RPMI7951 (cell line): ENCODE results near the gene KIRREL3. TPM values are rescaled to one million over a fixed set of nuclear protein-coding genes. Genes with fewer than 3 reads are reported as not detected.

Experiments
- DNase-seq: peaks from one replicate; pipeline ENCODE4 v3.0.0-alpha.2; 2012; ENCODE audit warnings: low read depth
- total RNA-seq: library from RNA; depleted of rRNA; stranded (reverse); fragments of >200 nt; shearing (Covaris generic); gene quantifications from 2 replicates; pipeline ENCODE4 v1.2.3, GENCODE V29; 2014

Gene KIRREL3
- total RNA-seq, 1 experiment from 2014 or later: 0.24 TPM

- DNase-seq: no peak
Measured at GRCh38 chr11:126446581-126446980, 554.0 kb downstream of the KIRREL3 start.

GRCh38 chr11:126444072-126444471 is 556.5 kb downstream of the KIRREL3 start:
- DNase-seq: peak; percentile 27

- DNase-seq: no peak
Measured at GRCh38 chr11:126443120-126443519, 557.5 kb downstream of the KIRREL3 start.

- peak; percentile 65 for DNase-seq
Measured at GRCh38 chr11:126440792-126441514, 559.6 kb downstream of the KIRREL3 start.

- DNase-seq: no peak
Measured at GRCh38 chr11:126440276-126440675, 560.3 kb downstream of the KIRREL3 start.

GRCh38 chr11:126438691-126439090 is 561.9 kb downstream of the KIRREL3 start:
- DNase-seq: no peak

GRCh38 chr11:126438272-126438671 is 562.3 kb downstream of the KIRREL3 start:
- DNase-seq: no peak

GRCh38 chr11:126437731-126438130 is 562.8 kb downstream of the KIRREL3 start:
- DNase-seq: no peak

- no peak for DNase-seq
Measured at GRCh38 chr11:126436209-126436755, 564.3 kb downstream of the KIRREL3 start.

- no peak for DNase-seq
Measured at GRCh38 chr11:126434950-126435335, 565.6 kb downstream of the KIRREL3 start.

GRCh38 chr11:126433989-126434949 is 566.3 kb downstream of the KIRREL3 start:
- DNase-seq: no peak

GRCh38 chr11:126433244-126433846 is 567.2 kb downstream of the KIRREL3 start:
- DNase-seq: no peak

GRCh38 chr11:126432525-126432924 is 568.0 kb downstream of the KIRREL3 start:
- DNase-seq: no peak

GRCh38 chr11:126432065-126432461 is 568.5 kb downstream of the KIRREL3 start:
- no peak for DNase-seq

- peak; percentile 93 for DNase-seq
Measured at GRCh38 chr11:126431401-126432064, 569.0 kb downstream of the KIRREL3 start.

GRCh38 chr11:126430581-126431335 is 569.8 kb downstream of the KIRREL3 start:
- DNase-seq: peak; percentile 62

GRCh38 chr11:126426820-126427749 is 573.5 kb downstream of the KIRREL3 start:
- DNase-seq: no peak

GRCh38 chr11:126426106-126426505 is 574.5 kb downstream of the KIRREL3 start:
- peak; percentile 35 for DNase-seq

GRCh38 chr11:126424471-126425039 is 576.0 kb downstream of the KIRREL3 start:
- no peak for DNase-seq
